ENCODE results near the gene PLXNB3. TPM values are rescaled to one million over a fixed set of nuclear protein-coding genes. Genes with fewer than 3 reads are reported as not detected.

The PLXNB3 gene
- total RNA-seq, 1 experiment from 2014 or later: 14.3 TPM

DNA sequence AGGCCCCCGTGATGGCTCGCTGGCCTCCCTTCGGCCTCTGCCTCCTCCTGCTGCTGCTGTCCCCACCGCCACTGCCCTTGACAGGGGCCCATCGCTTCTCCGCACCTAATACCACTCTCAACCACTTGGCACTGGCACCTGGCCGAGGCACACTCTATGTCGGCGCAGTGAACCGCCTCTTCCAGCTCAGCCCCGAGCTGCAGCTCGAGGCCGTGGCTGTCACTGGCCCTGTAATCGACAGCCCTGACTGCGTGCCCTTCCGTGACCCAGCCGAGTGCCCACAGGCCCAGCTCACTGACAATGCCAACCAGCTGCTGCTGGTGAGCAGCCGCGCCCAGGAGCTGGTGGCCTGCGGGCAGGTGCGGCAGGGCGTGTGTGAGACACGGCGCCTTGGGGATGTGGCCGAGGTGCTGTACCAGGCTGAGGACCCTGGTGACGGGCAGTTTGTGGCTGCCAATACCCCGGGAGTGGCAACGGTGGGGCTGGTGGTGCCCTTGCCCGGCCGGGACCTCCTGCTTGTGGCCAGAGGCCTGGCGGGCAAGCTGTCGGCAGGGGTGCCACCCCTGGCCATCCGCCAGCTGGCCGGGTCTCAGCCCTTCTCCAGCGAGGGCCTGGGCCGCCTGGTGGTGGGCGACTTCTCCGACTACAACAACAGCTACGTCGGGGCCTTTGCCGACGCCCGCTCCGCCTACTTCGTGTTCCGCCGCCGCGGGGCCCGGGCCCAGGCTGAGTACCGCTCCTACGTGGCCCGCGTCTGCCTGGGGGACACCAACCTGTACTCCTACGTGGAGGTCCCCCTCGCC lies 3.0 kb downstream of the PLXNB3 start:
- POLR2A ChIA-PET: no interaction called here
- Histone ChIP-seq H3K36me3 (ENCODE audit: control insufficient read depth, insufficient read depth, low read length) (no peaks in the 10 kb centered on the region), H3K9me3 (ENCODE audit: control insufficient read depth, insufficient read depth, low read depth, low read length) (no peaks in the 10 kb centered on the region), H3K4me1 (ENCODE audit: control insufficient read depth, insufficient read depth, low read length) (peaks cover 25% of the 10 kb centered on the region), H3K27me3 (ENCODE audit: control insufficient read depth, insufficient read depth, low read length) (no peaks in the 10 kb centered on the region), H3K4me3 (ENCODE audit: low read depth in 2 of 2, low read length in 2 of 2) (no peak overlapping the region), H3K27ac (ENCODE audit: low read length) (0 out of 2 replicates have a peak overlapping the region, but pooled peaks have one; percentile 1)
- no TSS peak for BruUV-seq (replicated peaks)
- intact Hi-C loops (cut with micrococcal nuclease; ENCODE audit: unreplicated experiment) (loop anchor here (10.0 kb wide), 2 partner anchors 118 to 158 kb away; partner anchors contain the start of genes ARHGAP4 and L1CAM), in situ Hi-C loops (cut with HindIII; ENCODE audit: low pct_unique_long_range_greater_than_20kb, low sequenced_read_pairs) (no loop called here)
- CTCF ChIA-PET: no interaction called here
- no peak for ATAC-seq
- TF ChIP-seq SIN3A (IDR thresholded peaks at IDR 0.05; ENCODE audit: borderline replicate concordance, insufficient read depth, low read depth, low read length) (no peak), POLR2AphosphoS5 (IDR thresholded peaks at IDR 0.05; ENCODE audit: low read depth, low read length) (no peak), TCF7L2 (IDR thresholded peaks at IDR 0.05; ENCODE audit: low read depth, low read length) (no peak)
- TF ChIP-seq, protein P1, sequence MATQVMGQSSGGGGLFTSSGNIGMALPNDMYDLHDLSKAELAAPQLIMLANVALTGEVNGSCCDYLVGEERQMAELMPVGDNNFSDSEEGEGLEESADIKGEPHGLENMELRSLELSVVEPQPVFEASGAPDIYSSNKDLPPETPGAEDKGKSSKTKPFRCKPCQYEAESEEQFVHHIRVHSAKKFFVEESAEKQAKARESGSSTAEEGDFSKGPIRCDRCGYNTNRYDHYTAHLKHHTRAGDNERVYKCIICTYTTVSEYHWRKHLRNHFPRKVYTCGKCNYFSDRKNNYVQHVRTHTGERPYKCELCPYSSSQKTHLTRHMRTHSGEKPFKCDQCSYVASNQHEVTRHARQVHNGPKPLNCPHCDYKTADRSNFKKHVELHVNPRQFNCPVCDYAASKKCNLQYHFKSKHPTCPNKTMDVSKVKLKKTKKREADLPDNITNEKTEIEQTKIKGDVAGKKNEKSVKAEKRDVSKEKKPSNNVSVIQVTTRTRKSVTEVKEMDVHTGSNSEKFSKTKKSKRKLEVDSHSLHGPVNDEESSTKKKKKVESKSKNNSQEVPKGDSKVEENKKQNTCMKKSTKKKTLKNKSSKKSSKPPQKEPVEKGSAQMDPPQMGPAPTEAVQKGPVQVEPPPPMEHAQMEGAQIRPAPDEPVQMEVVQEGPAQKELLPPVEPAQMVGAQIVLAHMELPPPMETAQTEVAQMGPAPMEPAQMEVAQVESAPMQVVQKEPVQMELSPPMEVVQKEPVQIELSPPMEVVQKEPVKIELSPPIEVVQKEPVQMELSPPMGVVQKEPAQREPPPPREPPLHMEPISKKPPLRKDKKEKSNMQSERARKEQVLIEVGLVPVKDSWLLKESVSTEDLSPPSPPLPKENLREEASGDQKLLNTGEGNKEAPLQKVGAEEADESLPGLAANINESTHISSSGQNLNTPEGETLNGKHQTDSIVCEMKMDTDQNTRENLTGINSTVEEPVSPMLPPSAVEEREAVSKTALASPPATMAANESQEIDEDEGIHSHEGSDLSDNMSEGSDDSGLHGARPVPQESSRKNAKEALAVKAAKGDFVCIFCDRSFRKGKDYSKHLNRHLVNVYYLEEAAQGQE (IDR thresholded peaks at IDR 0.05; ENCODE audit: insufficient read depth in 1 of 2, low read depth in 2 of 2, low read length in 1 of 2): no peak
- TF ChIP-seq, protein P2, sequence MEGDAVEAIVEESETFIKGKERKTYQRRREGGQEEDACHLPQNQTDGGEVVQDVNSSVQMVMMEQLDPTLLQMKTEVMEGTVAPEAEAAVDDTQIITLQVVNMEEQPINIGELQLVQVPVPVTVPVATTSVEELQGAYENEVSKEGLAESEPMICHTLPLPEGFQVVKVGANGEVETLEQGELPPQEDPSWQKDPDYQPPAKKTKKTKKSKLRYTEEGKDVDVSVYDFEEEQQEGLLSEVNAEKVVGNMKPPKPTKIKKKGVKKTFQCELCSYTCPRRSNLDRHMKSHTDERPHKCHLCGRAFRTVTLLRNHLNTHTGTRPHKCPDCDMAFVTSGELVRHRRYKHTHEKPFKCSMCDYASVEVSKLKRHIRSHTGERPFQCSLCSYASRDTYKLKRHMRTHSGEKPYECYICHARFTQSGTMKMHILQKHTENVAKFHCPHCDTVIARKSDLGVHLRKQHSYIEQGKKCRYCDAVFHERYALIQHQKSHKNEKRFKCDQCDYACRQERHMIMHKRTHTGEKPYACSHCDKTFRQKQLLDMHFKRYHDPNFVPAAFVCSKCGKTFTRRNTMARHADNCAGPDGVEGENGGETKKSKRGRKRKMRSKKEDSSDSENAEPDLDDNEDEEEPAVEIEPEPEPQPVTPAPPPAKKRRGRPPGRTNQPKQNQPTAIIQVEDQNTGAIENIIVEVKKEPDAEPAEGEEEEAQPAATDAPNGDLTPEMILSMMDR (IDR thresholded peaks at IDR 0.05): no peak
- no peak for DNase-seq (ENCODE audit: low read depth, low spot score)

DNA sequence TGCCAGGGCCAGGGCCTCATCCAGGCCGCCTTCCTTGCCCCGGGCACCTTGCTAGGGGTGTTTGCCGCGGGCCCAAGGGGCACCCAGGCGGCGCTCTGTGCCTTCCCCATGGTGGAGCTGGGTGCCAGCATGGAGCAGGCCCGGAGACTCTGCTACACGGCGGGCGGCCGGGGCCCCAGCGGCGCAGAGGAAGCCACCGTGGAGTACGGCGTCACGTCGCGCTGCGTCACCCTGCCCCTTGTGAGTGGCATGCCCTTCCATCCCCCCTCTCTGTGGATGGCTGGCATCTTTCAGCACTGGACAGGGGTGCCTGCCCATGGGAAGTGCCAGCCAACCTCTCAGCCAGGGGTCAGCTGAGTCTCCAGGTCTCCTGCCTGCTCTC lies 3.6 kb downstream of the PLXNB3 start:
- CTCF ChIA-PET: no interaction called here
- POLR2A ChIA-PET: no interaction called here

More for the DNA sequence above, 3.6 kb downstream of the PLXNB3 start:
- BruUV-seq (replicated peaks): no TSS peak
- Histone ChIP-seq H3K36me3 (ENCODE audit: control insufficient read depth, insufficient read depth, low read length) (no peaks in the 10 kb centered on the region), H3K4me1 (ENCODE audit: control insufficient read depth, insufficient read depth, low read length) (peaks cover 25% of the 10 kb centered on the region), H3K9me3 (ENCODE audit: control insufficient read depth, insufficient read depth, low read depth, low read length) (no peaks in the 10 kb centered on the region), H3K27ac (ENCODE audit: low read length) (no peak overlapping the region), H3K27me3 (ENCODE audit: control insufficient read depth, insufficient read depth, low read length) (no peaks in the 10 kb centered on the region), H3K4me3 (ENCODE audit: low read depth in 2 of 2, low read length in 2 of 2) (no peak overlapping the region)
- DNase-seq (ENCODE audit: low read depth, low spot score) (no peak), ATAC-seq (no peak)
- intact Hi-C loops (cut with micrococcal nuclease; ENCODE audit: unreplicated experiment) (loop anchor here (10.0 kb wide), 2 partner anchors 117 to 157 kb away; partner anchors contain the start of genes ARHGAP4 and L1CAM), in situ Hi-C loops (cut with HindIII; ENCODE audit: low pct_unique_long_range_greater_than_20kb, low sequenced_read_pairs) (no loop called here)
- TF ChIP-seq TCF7L2 (IDR thresholded peaks at IDR 0.05; ENCODE audit: low read depth, low read length): no peak
- TF ChIP-seq, protein P1 (IDR thresholded peaks at IDR 0.05; ENCODE audit: insufficient read depth in 1 of 2, low read depth in 2 of 2, low read length in 1 of 2): peak in 1 of 2 experiments; percentile 84; a peak in 2 of 4 replicates
